T-cell (primary cell): Measurements from ENCODE around the gene KIF22. TPM values are rescaled to one million over a fixed set of nuclear protein-coding genes. Genes with fewer than 3 reads are reported as not detected.

Experiments
- ATAC-seq, 4 experiments: fragments of 200-7000 bp in 3 of 4; fragments of 150-1000 bp in 1 of 4; cut with Tn5 transposase; replicated peaks in 1 of 4; 1 replicate in 3 of 4; 2 replicates in 1 of 4; pipeline ENCODE4 v1.10.0; 2021; ENCODE audit warnings: moderate library complexity in 3 of 4, mild to moderate bottlenecking in 2 of 4, moderate number of reproducible peaks in 1 of 4
- CTCF ChIA-PET, 2 donors: fragments of 300-600 bp; sonication (Branson Sonifier 250); formaldehyde crosslinking; loops; one replicate each; lab custom pipeline; 2022; ENCODE audit warnings: antibody characterized with exemption in 2 of 2; lab: Charles Lee
- POLR2A ChIA-PET, 2 donors: fragments of 300-600 bp; sonication (Branson Sonifier 250); formaldehyde crosslinking; loops; one replicate each; lab custom pipeline; 2022; ENCODE audit warnings: antibody characterized with exemption in 2 of 2; lab: Charles Lee
- DNase-seq, 35 experiments: peaks; one replicate each; pipeline versions ENCODE4 v3.0.0 to v3.0.0-alpha.2; 2013 to 2023
- H3K27ac ChIP-seq: one replicate; pipeline ENCODE4 v1.5.1; 2013; ENCODE audit warnings: low read length
- H3K27me3 ChIP-seq, 2 experiments: replicated peaks in 1 of 2; 1 replicate in 1 of 2; 2 replicates in 1 of 2; pipeline versions ENCODE4 v1.6.1 to v1.7.0; 2013; ENCODE audit warnings: low read length in 1 of 2, mixed read lengths in 1 of 2; ENCODE audit not compliant: control insufficient read depth in 2 of 2, insufficient read depth in 2 of 2; ENCODE audit errors: extremely low read depth in 1 of 2
- H3K36me3 ChIP-seq, 2 donors: 1 replicate in 1 of 2; 2 replicates in 1 of 2; pipeline versions ENCODE4 v1.6.1 to v1.7.0; 2013; ENCODE audit warnings: low read length in 1 of 2; ENCODE audit not compliant: control insufficient read depth in 2 of 2, insufficient read depth in 1 of 2; ENCODE audit errors: extremely low read depth in 1 of 2
- H3K4me1 ChIP-seq, 2 experiments: 1 replicate in 1 of 2; 2 replicates in 1 of 2; pipeline versions ENCODE4 v1.6.1 to v1.7.0; 2013; ENCODE audit warnings: low read length in 2 of 2, mixed read lengths in 1 of 2; ENCODE audit not compliant: insufficient read depth in 2 of 2, control insufficient read depth in 1 of 2; ENCODE audit errors: extremely low read depth in 1 of 2
- H3K4me3 ChIP-seq, 2 donors: 1 replicate in 1 of 2; 2 replicates in 1 of 2; pipeline versions ENCODE4 v1.5.1 to v1.7.0; 2013; ENCODE audit warnings: mild to moderate bottlenecking in 2 of 2, low read length in 1 of 2, moderate library complexity in 1 of 2; ENCODE audit not compliant: control insufficient read depth in 1 of 2; ENCODE audit errors: extremely low read depth in 1 of 2
- H3K9me3 ChIP-seq: 2 replicates; pipeline ENCODE4 v1.7.0; 2013
- H3K27ac Mint-ChIP-seq, 2 donors: one replicate each; pipeline ENCODE4 v1.8.0; 2020 to 2021; ENCODE audit warnings: mild to moderate bottlenecking in 2 of 2, mixed read lengths in 2 of 2
- H3K27me3 Mint-ChIP-seq, 2 donors: one replicate each; pipeline ENCODE4 v1.8.0; 2021 to 2022; ENCODE audit warnings: mixed read lengths in 2 of 2
- H3K36me3 Mint-ChIP-seq: one replicate; pipeline ENCODE4 v1.8.0; 2021; ENCODE audit warnings: mixed read lengths
- H3K4me1 Mint-ChIP-seq, 3 donors: one replicate each; pipeline ENCODE4 v1.8.0; 2020 to 2022; ENCODE audit warnings: mixed read lengths in 3 of 3, mild to moderate bottlenecking in 1 of 3
- H3K4me3 Mint-ChIP-seq, 3 donors: one replicate each; pipeline ENCODE4 v1.8.0; 2020 to 2022; ENCODE audit warnings: mild to moderate bottlenecking in 3 of 3, mixed read lengths in 3 of 3, moderate library complexity in 3 of 3
- H3K9me3 Mint-ChIP-seq, 3 donors: one replicate each; pipeline ENCODE4 v1.8.0; 2020 to 2022; ENCODE audit warnings: mixed read lengths in 3 of 3
- WGBS: methylation state at CpG from one replicate; pipeline ENCODE4 v1.1.5; 2013; ENCODE audit warnings: missing lambda C conversion rate; ENCODE audit not compliant: insufficient coverage; 5-methylcytosine and 5-hydroxymethylcytosine counted together
- total RNA-seq, 35 experiments: library from RNA in 6 of 35; stranded (reverse) in 6 of 35; fragments of 120-200 nt in 1 of 35; gene quantifications; one replicate each; pipeline versions ENCODE4 v1.2.1 to v1.2.4 and lab custom pipeline; 2013 to 2026

KIF22 gene
- total RNA-seq, 5 donors from 2014 or later (not counting 1 experiment from before 2014, with no cell fraction given) = 84.1 to 95.2 (median 84.9) TPM

GRCh38 chr16:29804020-29804419 lies 13.5 kb downstream of the KIF22 start:
- Histone ChIP-seq H3K4me3 (peak overlapping the region in 1 of 2 donors; percentile 88), H3K36me3 (peaks cover 0 to 30% of the 10 kb centered on the region in 2 donors)

GRCh38 chr16:29804455-29805231 lies 14.1 kb downstream of the KIF22 start:
- H3K4me1 Mint-ChIP-seq = peaks cover 36 to 37% (median 36%) of the 10 kb centered on the region in 3 donors
- Histone ChIP-seq H3K4me1 (peaks cover 22 to 40% of the 10 kb centered on the region in 2 experiments), H3K27ac (peak overlapping the region; percentile 90), H3K27me3 (no peaks in the 10 kb centered on the region), H3K36me3 (peaks cover 0 to 29% of the 10 kb centered on the region in 2 donors), H3K9me3 (no peaks in the 10 kb centered on the region), H3K4me3 (peak overlapping the region; percentile 83 to 88)
- 22% methylated on average over 21 of the region's 26 CpGs for WGBS
- CTCF ChIA-PET = interaction anchor here (0.6 to 2.4 kb wide), 9 partner anchors 9 to 990 kb away, joined by 3 to 16 read pairs (median 4); partner anchors contain the start of gene PAGR1 (in 2 of the 2)
- peaks cover 27% of the 10 kb centered on the region for H3K36me3 Mint-ChIP-seq
- DNase-seq (no peak), ATAC-seq (peak in 2 of 4 experiments; percentile 1 to 4)
- peak overlapping the region; percentile 99 to 100 for H3K27ac Mint-ChIP-seq
- H3K27me3 Mint-ChIP-seq = no peaks in the 10 kb centered on the region
- no peaks in the 10 kb centered on the region for H3K9me3 Mint-ChIP-seq
- POLR2A ChIA-PET = interaction anchor here (0.6 to 1.2 kb wide), 6 partner anchors 14 to 157 kb away, joined by 3 to 7 read pairs (median 4); partner anchors contain the start of genes KIF22 (in 1 of the 2) and TMEM219 (in 1 of the 2)
- peak overlapping the region; percentile 84 to 100 (median 96) for H3K4me3 Mint-ChIP-seq

More at GRCh38 chr16:29804020-29804419, 13.5 kb downstream of the KIF22 start:
- H3K9me3 Mint-ChIP-seq = no peaks in the 10 kb centered on the region
- CTCF ChIA-PET = interaction anchor here (0.6 to 2.4 kb wide), 9 partner anchors 8 to 103 kb away, joined by 3 to 16 read pairs (median 3); partner anchors contain the start of gene PAGR1 (in 2 of the 2)
- 83% methylated on average over 2 of the region's 8 CpGs for WGBS
- ATAC-seq = no peak
- peak overlapping the region; percentile 84 to 100 (median 96) for H3K4me3 Mint-ChIP-seq
- peaks cover 31% of the 10 kb centered on the region for H3K36me3 Mint-ChIP-seq
- H3K27ac Mint-ChIP-seq = peak overlapping the region; percentile 99 to 100
- H3K27me3 Mint-ChIP-seq = no peaks in the 10 kb centered on the region
- peaks cover 31 to 34% (median 31%) of the 10 kb centered on the region in 3 donors for H3K4me1 Mint-ChIP-seq
- peak overlapping the region; percentile 90 for H3K27ac ChIP-seq
- POLR2A ChIA-PET = interaction anchor here in 1 of 2 donors (0.6 to 1.2 kb wide), 4 partner anchors 14 to 102 kb away, joined by 3 to 4 read pairs (median 3); partner anchors contain the start of gene KIF22
- H3K27me3 ChIP-seq = no peaks in the 10 kb centered on the region
- no peak for DNase-seq
- peaks cover 16 to 34% of the 10 kb centered on the region in 2 experiments for H3K4me1 ChIP-seq
- H3K9me3 ChIP-seq = no peaks in the 10 kb centered on the region

- Histone ChIP-seq H3K36me3 (peaks cover 0 to 29% of the 10 kb centered on the region in 2 donors), H3K9me3 (no peaks in the 10 kb centered on the region), H3K4me3 (peak overlapping the region; percentile 83 to 88), H3K27me3 (no peaks in the 10 kb centered on the region), H3K4me1 (peaks cover 28 to 48% of the 10 kb centered on the region in 2 experiments), H3K27ac (peak overlapping the region; percentile 90)
- Mint-ChIP-seq H3K9me3 (no peaks in the 10 kb centered on the region), H3K27ac (peak overlapping the region; percentile 99 to 100), H3K4me3 (peak overlapping the region; percentile 84 to 100 (median 96)), H3K4me1 (peaks cover 43 to 44% (median 44%) of the 10 kb centered on the region in 3 donors), H3K36me3 (peaks cover 26% of the 10 kb centered on the region), H3K27me3 (no peaks in the 10 kb centered on the region)
- peak; percentile 96 to 99 (median 98) for DNase-seq
- POLR2A ChIA-PET = no interaction called here
- peak; percentile 64 to 71 (median 68) for ATAC-seq
- 0% methylated on average over 62 of the region's 103 CpGs for WGBS
- CTCF ChIA-PET = interaction anchor here in 1 of 2 donors (0.7 to 2.4 kb wide), 5 partner anchors 10 to 104 kb away, joined by 3 to 16 read pairs (median 7); partner anchors contain the start of gene PAGR1
Observed at GRCh38 chr16:29805232-29806098, 14.9 kb downstream of the KIF22 start.

GRCh38 chr16:29806099-29806579 lies 15.6 kb downstream of the KIF22 start, which contains the start of gene MAZ:
Gene MAZ, plus strand, starts transcription at chr16:29806529. Its CDS starts 173 bp downstream, at chr16:29806702.
- peaks cover 0 to 3% of the 10 kb centered on the region in 2 experiments for H3K27me3 ChIP-seq
- H3K4me3 ChIP-seq = peak within 1 kb of the TSS; percentile 59 to 88
- POLR2A ChIA-PET = no interaction called here
- Mint-ChIP-seq H3K4me1 (peaks cover 49 to 51% (median 51%) of the 10 kb centered on the region in 3 donors), H3K27ac (peak within 1 kb of the TSS; percentile 99 to 100), H3K36me3 (peaks cover 20% of the 10 kb centered on the region), H3K4me3 (peak within 1 kb of the TSS; percentile 92 to 100 (median 96)), H3K9me3 (no peaks in the 10 kb centered on the region), H3K27me3 (no peaks in the 10 kb centered on the region)
- no peaks in the 10 kb centered on the region for H3K9me3 ChIP-seq
- WGBS = 2% methylated on average over 22 of the region's 67 CpGs
- DNase-seq (peak in 7 of 35 experiments; percentile 56 to 87 (median 77)), ATAC-seq (peak in 3 of 4 experiments; percentile 3 to 21 (median 7))
- peaks cover 0 to 26% of the 10 kb centered on the region in 2 donors for H3K36me3 ChIP-seq
- peak within 1 kb of the TSS; percentile 90 for H3K27ac ChIP-seq
- CTCF ChIA-PET = interaction anchor here (0.6 to 0.7 kb wide), 2 partner anchors 23 to 104 kb away, joined by 3 read pairs; no protein-coding TSS in a partner anchor
- peaks cover 32 to 55% of the 10 kb centered on the region in 2 experiments for H3K4me1 ChIP-seq

GRCh38 chr16:29806641-29807425 lies 16.3 kb downstream of the KIF22 start:
- Mint-ChIP-seq H3K4me3 (peak overlapping the region; percentile 86 to 92 (median 87)), H3K27me3 (no peaks in the 10 kb centered on the region), H3K4me1 (peaks cover 54 to 57% (median 56%) of the 10 kb centered on the region in 3 donors), H3K27ac (peak overlapping the region; percentile 85 to 87), H3K9me3 (no peaks in the 10 kb centered on the region), H3K36me3 (peaks cover 14% of the 10 kb centered on the region)
- H3K4me1 ChIP-seq = peaks cover 34 to 62% of the 10 kb centered on the region in 2 experiments
- H3K27me3 ChIP-seq = peaks cover 0 to 8% of the 10 kb centered on the region in 2 experiments
- DNase-seq (peak in 14 of 35 experiments; percentile 22 to 59 (median 48)), ATAC-seq (no peak)
- H3K9me3 ChIP-seq = no peaks in the 10 kb centered on the region
- under 1% methylated on average over 95 of the region's 99 CpGs for WGBS
- POLR2A ChIA-PET = interaction anchor here in 1 of 2 donors (0.6 to 0.9 kb wide), 3 partner anchors 13 to 104 kb away, joined by 3 read pairs; no protein-coding TSS in a partner anchor
- CTCF ChIA-PET = interaction anchor here (0.6 to 2.3 kb wide), 12 partner anchors 9 to 189 kb away, joined by 3 to 42 read pairs (median 5); partner anchors contain the start of genes MVP (in 2 of the 2), PAGR1 (in 2 of the 2), HIRIP3 (in 1 of the 2) and KIF22 (in 1 of the 2)
- H3K36me3 ChIP-seq = peaks cover 0 to 19% of the 10 kb centered on the region in 2 donors
- peak overlapping the region; percentile 78 for H3K27ac ChIP-seq
- peak overlapping the region; percentile 59 to 68 for H3K4me3 ChIP-seq
